Iris pigment epithelial cell (primary cell): ENCODE data around the gene ZNF701.
A peak's percentile ranks its signal among the peaks of the same experiment; 100 is the strongest.
"Not testable (repeated sequence)": the region's sequence is repeated elsewhere in the genome, so short reads cannot be mapped to it uniquely, and the experiment has no call there.

Experiments
- DNase-seq: peaks from one replicate; pipeline ENCODE4 v3.0.0-alpha.2; 2011; ENCODE audit warnings: low read depth

Gene ZNF701

DNA sequence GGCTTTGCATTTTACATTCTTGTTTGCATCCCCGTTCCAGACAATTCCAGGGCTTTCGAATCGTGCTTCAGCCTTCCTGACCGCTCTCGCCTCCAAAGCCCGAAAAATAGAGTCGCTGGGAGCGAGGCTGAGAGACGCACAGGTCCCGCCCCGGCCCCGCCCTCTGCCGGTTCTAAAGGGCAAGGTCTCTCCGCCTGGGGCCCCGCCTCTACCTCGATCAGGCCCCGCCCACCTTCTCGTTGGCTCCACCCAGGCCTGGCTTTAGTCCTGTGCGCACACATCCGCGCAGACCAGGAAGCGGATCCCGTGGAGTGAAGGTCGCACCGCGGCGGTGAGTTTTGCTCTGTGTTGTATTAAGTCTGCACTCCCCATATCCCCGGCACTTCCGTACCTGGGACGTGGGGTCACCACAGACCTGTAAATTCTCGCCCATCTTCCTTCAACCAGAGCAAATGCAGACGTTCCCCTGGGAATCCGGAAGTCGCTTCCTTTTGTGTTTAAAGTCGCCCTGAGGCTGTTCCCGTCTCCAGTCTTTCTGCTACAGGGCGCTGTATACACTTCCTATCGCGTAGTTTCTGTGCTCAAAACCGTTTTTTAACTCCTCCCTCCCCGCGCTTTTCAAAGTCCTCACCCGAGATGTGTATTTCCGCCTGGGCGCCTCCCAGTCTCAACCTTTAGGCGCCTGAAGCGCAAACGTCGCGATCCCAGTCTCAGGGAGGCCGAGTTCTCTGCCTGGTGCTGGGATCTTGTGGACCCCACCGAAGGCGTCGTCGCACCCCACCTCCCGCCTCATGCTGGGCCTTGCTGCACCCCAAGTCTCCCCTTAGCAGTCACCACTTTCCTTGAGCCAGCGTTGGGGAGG is at the start of gene ZNF701:
ZNF701 (plus strand) TSS at position 288 of the 862 bp plus-strand sequence. CDS start 3,861 bp downstream, outside the sequence.
- peak; percentile 93 for DNase-seq

DNA sequence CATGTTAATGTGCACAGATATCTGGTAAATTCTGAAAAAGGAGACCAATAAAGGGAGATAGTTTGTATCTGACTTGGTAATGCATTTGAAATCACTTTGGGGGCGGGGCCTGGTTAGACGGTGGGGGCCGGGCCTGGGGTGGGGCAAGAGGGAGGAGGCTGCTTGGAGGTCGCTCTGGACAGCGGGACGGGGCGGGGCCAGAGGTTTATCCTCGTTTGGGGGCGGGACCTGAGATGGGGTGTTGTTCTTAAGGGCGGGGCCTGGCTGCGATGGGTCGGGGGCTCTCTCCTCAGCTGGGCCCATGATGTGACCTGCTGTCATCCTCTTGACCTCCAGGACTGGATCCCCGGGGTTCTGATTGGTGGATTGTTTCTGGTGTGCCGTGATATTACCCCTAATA is 47.5 kb upstream of the ZNF701 start:
- no peak for DNase-seq

DNA sequence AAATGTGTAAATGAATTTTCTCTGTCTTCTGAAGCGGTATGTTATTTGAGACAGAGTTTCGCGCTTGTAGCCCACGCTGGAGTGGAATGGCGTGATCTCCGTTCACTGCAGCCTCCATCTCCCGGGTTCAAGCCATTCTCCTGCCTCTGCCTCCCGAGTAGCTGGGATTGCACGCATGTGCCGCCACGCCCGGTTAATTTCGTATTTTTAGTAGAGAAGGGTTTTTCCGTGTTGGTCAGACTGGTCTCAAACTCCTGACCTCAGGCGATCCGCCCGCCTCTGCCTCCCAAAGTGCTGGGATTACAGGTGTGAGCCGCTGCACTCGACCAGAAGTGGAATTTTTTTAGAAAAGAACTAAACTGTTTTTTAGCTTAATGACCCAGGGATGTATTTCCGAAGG is 46.0 kb upstream of the ZNF701 start:
- no peak for DNase-seq

DNA sequence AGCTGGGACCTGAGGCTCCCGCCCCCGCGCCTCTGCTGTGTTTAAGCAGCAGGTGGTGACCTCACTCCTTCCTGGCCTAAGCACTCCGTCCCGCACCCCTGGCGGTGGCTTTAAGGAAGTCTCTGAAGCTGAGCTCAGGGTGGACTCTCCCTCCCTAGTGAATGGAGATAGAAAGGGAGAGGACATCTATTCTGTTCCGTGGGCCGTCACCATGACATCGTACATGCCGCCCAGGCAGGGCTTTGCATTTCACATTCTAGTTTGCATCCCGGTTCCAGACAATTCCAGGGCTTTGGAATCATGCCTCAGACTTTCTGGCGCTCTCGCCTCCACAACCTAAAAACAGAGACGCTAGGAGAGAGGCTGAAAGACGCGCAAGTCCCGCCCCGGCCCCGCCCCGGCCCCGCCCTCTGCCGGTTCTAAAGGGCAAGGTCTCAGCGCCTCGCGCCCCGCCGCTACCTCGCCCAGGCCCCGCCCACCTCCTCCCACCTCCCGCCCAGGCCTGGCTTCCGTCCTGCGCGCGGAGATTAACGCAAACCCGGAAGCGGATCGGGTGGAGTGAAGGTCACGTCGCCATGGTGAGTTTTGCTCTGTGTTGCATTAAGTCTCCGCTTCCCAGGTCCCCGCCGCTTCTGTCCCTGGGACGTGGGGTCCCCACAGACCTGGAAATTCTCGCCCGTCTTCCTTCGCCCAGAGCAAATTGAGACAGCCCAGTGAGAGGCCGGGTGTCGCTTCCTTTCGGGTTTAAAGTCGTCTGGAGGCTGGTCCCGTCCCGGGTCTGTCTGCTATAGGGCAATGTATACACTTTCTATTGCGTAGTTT is 42.7 kb upstream of the ZNF701 start, which contains the start of gene ZNF808:
ZNF808 (plus strand) TSS at position 535 of the 822 bp plus-strand sequence. CDS start 15,617 bp downstream, outside the sequence.
- peak; percentile 95 for DNase-seq

DNA sequence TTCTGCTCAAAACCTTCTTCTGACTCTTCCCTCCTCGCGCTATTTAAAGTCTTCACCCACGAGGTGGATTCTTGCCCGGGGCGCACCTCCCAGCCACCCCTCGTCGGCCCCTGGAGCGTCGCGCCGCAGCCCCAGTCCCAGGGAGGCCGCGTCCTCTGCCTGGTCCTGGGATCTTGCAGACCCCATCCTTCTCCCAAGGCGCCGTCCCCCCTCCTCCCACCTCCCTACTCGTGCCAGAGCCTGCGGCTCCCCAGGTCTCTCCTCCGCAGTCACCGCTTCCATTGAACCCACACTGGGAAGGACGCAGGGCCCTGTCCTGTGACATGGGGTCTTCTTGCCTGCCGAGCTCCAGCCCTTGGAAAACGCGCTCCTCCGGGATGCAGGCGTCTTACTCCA is 42.1 kb upstream of the ZNF701 start:
- no peak for DNase-seq

DNA sequence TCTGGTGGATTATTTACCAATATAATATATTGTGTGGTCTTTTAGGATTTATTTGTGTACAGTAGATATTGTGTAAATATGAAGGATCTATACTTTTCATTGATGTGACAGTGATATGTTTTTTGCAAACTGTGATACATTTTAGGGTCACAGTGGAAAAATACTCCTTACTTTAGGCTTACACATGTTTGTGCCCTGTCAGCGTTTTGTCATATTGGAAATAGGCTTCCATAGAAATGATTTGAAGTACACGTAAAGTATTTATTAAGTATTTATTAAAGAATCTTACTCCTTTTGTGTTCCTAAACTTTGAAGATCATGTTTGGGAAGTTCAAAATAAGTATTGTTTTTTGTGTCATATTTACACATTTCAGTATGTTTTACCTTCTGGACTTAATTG is 37.6 kb upstream of the ZNF701 start:
- no peak for DNase-seq

DNA sequence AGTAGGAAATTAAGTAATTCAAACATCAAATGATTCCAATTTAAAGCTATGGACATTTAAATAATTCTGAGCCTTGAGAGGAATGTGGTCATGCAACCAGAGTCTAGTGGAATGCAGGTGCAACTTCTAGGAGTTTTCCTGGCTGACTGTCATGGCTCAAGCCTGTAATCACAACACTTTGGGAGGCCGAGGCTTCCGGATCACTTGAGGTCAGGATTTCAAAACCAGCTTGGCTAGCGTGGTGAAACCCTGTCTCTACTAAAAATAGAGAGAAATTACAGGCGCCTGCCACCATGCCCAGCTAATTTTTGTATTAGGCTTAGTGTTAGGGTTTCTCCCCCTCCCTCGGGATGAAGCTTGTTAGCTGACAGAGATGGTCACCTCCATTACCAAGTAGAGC is 36.2 kb upstream of the ZNF701 start:
- peak; percentile 9 for DNase-seq

DNA sequence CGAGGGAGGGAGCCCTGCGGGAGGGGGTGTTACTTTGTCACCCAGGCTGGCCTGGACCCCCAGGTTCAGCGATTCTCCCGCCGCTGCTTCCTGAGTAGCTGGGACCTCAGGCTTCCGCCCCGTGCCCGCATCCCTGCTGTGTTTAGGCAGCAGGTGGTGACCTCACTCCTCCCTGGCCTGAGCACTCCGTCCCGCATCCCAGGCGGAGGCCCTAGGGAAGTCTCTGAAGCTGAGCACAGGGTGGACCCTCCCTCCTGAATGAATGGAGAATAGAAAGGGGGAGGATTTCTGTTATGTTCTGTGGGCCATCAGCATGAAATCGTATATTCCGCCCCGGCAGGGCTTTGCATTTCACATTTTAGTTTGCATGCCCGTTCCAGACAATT is 34.7 kb upstream of the ZNF701 start:
- not testable (repeated sequence) for DNase-seq

DNA sequence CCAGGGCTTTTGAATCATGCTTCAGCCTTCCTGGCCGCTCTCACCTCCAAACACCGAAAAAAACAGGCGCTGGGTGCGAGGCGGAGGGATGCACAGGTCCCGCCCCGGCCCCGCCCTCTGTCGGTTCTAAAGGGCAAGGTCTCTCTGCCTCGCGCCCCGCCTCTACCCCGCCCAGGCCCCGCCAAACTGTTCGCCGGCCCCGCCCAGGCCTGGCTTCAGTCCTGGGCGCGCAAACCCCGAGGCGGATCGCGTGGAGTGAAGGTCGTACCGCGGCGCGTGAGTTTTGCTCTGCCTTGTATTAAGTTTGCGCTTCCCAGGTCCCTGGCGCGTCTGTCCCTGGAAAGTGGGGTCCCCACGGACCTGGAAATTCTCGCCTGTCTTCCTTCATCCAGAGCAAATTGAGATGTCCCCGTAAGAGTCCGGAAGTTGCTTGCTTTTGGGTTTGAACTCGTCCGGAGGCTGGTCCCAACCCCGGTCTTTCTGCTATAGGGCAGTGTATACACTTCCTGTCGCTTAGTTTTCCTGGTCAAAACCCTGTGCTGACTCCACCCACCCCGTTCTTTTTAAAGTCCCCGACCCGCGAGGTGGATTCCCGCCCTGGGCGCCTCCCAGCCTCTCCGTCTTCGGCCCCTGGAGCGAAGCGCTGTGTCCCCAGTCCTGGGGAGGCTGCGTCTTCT is 34.2 kb upstream of the ZNF701 start:
- DNase-seq: peak; percentile 85

DNA sequence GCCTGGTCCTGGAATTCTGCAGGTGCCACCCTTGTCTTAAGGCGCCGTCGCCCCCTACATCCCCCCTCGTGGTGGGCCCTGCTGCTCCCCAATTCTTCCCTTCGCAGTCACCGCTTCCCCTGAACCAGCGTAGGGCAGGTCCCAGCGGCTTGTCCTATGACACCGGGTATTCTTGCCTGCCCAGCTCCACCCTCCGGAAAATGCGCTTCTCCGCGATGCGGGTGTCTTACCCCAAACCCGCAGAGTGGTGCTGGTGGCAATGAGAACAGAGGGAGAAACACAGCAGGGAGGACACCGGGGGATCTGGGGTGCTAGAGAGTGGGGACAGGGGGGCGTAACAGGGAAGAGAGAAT is 33.7 kb upstream of the ZNF701 start:
- peak; percentile 30 for DNase-seq

DNA sequence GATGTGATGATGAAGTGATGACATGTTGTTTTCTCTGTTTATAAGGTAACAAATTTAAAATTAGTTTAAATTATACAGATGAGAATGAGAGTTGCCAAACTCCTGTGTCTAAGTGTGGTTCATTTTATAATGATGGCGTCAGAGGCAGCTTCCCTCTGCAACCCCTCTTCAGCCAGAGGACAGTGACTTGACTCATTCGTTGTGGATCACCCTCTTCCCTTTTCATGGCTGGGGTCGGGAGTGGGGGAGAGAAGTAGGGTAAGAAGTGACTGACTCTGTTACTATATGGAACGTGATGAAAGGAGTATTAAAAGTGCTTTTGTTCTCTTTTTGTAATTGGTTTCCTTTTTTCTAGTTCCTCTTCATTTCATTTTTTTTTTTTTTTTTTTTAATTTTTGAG is 31.3 kb upstream of the ZNF701 start:
- not testable (repeated sequence) for DNase-seq

DNA sequence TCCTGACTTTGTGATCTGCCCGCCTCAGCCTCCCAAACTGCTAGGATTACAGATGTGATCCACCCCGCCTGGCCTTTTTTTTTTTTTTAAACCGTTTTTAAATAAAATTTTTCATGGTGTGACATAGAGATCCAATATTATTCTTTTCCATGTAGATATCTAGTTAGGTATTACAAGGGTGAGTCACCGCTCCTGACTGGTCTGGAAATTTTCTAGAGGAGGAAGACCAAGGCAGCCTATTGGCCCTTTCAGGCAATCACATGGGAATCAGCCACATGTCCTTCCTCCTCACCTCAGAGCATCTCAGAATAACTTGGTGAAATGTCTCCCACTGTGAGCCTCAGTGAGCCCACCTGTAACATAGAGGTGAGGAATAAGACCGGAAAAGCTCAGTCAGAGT is 28.9 kb upstream of the ZNF701 start:
- peak; percentile 31 for DNase-seq

DNA sequence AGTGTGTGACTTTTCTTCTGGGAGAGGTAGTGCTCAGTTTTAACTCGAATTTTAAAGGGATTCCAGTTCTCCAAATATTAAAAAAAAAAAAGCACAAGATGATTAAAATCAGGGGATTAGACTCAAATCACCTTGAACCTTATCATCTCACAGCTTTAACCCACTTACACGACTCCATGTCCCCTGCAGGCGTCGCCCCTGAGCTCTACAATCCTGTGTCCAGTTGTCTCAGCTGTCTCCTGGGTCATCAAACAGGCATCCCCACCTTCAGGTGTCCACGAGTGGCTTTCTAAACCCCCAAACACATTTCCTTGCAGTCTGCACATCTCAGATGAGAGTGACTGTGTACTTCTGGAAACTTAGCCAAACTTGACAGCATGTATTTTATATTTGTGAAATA is 28.5 kb upstream of the ZNF701 start:
- no peak for DNase-seq

DNA sequence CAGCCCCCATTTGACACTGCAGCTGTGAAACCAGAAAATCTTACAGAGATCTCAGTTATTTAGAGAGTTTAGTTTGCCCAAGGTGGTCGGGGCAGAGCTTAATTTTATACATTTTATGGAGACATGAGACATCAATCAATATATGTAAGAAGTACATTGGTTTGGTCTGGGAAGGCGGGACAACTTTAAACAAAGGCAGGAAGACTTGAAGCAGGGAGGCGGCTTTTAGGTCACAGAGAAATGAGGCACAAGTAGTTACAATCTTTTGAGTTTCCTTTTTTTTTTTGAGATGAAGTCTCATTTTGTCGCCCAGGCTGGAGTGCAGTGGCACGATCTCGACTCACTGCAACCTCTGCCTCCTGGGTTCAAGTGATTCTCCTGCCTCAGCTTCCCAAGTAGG is 27.5 kb upstream of the ZNF701 start:
- not testable (repeated sequence) for DNase-seq

DNA sequence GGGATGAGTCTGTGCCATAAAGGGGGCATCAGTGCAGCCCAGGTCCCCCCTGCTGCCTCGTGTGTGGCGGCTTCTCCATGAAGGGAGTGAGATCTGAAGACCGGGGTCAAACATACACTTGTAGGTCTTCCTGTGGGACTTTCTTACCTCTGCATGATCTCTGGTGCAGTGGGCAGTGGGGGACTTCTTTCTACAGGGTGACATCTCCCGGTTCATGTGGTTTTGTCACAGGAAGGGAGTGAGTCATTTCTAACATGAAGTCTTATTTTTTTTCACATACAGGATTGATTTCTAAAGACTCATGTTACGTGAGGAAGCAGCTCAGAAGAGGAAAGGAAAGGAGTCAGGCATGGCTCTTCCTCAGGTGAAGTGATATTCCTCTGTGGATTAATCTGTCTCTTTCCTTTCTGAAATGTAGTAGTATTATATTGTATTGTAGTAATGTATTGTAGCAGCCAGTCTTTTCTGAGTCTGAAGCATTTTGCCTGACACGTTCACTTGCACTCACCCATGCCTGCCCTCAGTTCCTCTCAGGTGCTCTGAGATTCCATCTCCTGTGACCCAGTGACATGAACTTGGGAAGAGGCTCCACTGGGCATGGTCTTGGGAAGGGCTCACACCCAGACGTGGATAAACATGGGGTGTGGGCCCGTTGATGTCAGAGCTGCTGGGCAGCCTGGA is 27.0 kb upstream of the ZNF701 start:
- peak; percentile 39 for DNase-seq

DNA sequence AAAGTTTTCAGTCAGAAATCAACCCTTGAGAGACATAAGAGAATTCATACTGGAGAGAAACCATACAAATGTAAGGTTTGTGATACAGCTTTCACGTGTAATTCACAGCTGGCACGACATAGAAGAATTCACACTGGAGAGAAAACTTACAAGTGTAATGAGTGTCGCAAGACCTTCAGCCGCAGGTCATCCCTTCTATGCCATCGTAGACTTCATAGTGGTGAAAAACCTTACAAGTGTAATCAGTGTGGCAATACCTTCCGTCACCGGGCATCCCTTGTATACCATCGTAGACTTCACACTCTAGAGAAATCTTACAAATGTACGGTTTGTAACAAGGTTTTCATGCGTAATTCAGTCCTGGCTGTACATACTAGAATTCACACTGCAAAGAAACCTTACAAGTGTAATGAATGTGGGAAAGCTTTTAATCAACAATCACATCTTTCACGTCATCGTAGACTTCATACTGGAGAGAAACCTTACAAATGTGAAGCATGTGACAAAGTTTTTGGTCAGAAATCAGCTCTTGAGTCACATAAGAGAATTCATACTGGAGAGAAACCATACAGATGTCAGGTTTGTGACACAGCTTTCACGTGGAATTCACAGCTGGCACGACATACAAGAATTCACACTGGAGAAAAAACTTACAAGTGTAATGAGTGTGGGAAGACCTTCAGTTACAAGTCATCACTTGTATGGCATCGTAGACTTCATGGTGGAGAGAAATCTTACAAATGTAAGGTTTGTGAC is 15.7 kb upstream of the ZNF701 start:
- DNase-seq: no peak

DNA sequence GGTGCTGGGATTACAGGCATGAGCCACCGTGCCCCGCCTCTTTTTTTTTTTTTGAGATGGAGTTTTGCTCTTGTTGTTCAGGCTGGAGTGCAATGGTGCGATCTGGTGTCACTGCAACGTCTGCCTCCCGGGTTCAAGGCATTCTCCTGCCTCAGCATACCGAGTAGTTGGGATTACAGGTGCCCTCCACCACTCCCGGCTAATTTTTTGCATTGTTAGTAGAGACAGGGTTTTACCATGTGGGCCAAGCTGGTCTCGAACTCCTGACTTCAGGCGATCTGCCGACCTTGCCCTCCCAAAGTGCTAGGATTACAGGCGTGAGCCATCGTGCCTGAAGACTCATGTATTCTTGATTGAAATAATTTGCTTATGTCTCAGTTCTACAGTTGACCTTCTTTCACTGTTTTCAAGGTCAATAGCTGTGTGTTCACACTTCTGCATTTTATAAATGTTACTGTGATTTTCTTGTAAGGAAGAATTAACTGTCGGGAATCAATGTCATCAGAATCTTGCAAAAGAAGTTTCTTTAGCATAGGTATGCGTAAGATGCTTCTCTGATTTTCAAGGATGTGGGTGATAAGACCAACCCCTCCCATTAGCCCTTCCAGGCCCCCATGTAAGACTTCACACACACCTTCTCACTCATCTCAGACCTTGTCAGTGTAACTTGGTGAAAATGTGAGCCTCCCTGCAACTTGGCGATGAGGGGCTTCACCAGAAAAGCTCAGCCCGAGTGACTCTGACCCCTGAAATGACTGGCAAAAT is 12.7 kb upstream of the ZNF701 start:
- DNase-seq: no peak

DNA sequence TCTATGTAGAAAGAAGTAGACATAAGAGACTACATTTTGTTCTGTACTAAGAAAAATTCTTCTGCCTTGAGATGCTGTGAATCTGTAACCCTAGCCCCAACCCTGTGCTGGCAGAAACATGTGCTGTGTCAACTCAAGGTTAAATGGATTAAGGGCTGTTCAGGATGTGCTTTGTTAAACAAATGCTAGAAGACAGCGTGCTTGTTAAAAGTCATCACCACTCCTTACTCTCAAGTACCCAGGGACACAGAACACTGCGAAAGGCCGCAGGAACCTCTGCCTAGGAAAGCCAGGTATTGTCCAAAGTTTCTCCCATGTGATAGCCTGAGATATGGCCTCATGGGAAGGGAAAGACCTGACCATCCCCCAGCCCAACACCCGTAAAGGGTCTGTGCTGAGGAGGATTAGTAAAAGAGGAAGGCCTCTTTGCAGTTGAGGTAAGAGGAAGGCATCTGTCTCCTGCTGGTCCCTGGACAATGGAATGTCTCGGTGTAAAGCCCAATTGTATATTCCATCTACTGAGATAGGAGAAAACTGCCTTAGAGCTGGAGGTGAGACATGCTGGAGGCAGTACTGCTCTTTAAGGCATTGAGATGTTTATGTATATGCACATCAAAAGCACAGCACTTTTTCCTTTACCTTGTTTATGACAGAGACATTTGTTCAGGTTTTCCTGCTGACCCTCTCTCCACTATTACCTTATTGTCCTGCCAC is 11.2 kb upstream of the ZNF701 start:
- DNase-seq: peak; percentile 37

DNA sequence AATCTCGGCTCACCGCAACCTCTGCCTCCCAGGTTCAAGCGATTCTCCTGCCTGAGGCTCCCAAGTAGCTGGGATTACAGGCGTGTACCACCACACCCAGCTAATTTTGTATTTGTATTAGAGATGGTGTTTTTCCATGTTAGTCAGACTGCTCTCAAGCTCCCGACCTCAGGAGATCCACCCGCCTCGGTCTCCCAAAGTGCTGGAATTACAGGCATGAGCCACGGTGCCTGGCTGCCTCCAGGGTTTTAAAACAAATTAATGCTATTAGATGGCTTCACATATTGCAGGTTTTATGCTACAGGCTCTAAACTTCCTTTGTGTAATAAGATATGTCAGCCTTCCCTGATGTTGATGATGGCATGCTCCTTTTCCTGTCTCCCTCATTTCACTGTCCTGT is 8.5 kb upstream of the ZNF701 start:
- DNase-seq: not testable (repeated sequence)

DNA sequence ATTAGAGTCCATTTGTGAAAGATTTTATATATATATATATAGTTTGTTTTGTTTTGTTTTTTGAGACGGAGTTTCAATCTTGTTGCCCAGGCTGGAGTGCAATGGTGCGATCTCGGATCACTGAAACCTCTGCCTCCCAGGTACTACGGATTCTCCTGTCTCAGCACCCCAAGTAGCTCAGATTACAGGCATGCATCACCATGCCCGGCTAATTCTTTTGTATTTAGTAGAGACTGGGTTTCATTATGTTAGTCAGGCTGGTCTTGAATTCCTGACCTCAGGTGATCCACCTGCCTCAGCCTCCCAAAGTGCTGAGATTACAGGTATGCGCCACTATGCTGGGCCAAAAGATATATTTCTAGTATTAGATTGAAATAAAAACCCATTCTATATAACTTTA is 4.0 kb upstream of the ZNF701 start:
- DNase-seq: no peak
